GM19099 (cell line): ENCODE measurements around the gene SNRPD1.

Experiments used
- POLR2A ChIP-seq: IDR thresholded peaks from 3 replicates; pipeline ENCODE4 v1.6.1; 2011; ENCODE audit warnings: low read depth; ENCODE audit not compliant: insufficient read length; ENCODE audit errors: extremely low read depth

Gene SNRPD1

DNA sequence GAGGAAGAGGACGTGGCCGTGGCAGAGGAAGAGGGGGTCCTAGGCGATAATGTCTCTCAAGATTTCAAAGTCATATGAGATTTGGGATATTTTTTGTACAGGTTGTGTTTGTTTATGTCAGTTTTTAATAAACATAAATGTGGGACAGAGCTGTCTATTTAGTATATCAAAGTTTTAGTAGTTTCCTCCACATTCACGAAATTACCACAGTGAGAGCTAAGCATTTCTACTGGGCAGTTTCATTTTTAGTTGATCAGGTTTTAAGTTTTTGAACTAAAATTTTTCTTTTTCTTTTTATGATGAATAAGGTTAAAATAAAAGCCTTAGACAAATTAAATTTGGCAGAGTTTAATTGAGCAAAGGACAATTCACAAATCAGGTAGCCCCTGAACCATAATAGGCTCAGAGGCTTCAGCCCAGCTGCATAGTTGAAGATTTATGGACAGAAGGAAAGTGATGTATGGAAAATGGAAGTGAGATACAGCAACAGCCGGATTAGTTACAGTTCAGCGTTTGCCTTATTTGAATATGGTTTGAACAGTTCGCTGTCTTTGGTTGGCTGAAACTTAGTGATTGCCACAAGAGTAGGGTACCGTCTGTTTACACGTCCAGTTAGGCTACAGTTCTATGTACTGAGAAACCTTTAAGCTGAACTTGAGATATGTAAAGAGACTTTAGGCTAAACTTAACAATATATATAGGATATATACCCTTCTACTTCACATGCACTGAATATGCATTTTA, 17.1 kb downstream of the SNRPD1 start:
- no peak for TF ChIP-seq POLR2A

GRCh38 chr18:21632393-21632792, 20.3 kb downstream of the SNRPD1 start:
- TF ChIP-seq POLR2A = no peak

GRCh38 chr18:21634588-21635199, 22.6 kb downstream of the SNRPD1 start:
- no peak for TF ChIP-seq POLR2A

GRCh38 chr18:21636769-21637168, 24.7 kb downstream of the SNRPD1 start:
- TF ChIP-seq POLR2A = no peak

GRCh38 chr18:21638822-21639221, 26.7 kb downstream of the SNRPD1 start:
- TF ChIP-seq POLR2A = no peak

- TF ChIP-seq POLR2A = no peak
These were observed 38.2 kb downstream of the SNRPD1 start for GRCh38 chr18:21650311-21650710.

DNA sequence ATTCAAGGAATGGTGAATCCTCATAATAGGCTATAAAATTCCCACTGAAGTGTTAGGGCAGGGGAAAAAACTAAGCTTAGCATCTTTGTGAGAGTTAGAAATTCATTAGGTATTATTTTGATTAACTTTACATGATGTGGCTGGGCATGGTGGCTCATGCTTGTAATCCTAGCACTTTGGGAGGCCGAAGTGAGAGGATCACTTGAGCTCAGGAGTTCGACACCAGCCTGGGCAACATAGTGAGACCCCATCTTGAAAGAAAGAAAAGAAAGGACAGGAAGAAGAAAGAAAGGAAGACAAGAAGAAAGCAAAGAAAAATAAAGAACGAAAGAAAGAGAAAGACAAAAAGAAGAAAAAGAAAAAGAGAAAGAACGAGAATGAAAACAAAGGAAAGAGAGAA, 40.0 kb downstream of the SNRPD1 start:
- TF ChIP-seq POLR2A = no peak

- TF ChIP-seq POLR2A = no peak
These were observed 41.2 kb downstream of the SNRPD1 start for GRCh38 chr18:21653361-21653760.

- TF ChIP-seq POLR2A = no peak
These were observed 44.3 kb downstream of the SNRPD1 start for GRCh38 chr18:21656402-21656801.

DNA sequence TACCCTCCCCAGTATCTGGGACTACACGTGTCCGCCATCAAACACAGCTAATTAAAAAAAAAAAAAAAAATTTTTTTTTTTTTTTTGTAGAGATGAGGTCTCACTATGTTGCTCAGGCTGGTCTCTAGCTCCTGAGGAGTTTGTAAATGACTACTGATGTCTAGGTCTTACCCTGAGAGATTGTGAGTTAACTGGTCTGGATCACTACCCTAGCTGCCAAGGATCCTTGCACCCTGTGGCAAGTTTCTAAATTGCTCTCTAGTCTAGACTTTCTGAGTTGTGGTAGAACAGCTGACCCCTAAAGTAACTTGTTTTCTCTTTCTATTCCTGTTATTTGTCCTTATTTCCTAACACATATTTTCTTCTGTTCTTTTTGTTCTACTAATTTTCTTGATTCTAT, 48.0 kb downstream of the SNRPD1 start:
- TF ChIP-seq POLR2A = no peak

GRCh38 chr18:21662581-21662980, 50.5 kb downstream of the SNRPD1 start:
- TF ChIP-seq POLR2A = no peak

- TF ChIP-seq POLR2A = no peak
These were observed 51.5 kb downstream of the SNRPD1 start for GRCh38 chr18:21663578-21663977.

GRCh38 chr18:21664069-21664468, 52.0 kb downstream of the SNRPD1 start:
- no peak for TF ChIP-seq POLR2A

DNA sequence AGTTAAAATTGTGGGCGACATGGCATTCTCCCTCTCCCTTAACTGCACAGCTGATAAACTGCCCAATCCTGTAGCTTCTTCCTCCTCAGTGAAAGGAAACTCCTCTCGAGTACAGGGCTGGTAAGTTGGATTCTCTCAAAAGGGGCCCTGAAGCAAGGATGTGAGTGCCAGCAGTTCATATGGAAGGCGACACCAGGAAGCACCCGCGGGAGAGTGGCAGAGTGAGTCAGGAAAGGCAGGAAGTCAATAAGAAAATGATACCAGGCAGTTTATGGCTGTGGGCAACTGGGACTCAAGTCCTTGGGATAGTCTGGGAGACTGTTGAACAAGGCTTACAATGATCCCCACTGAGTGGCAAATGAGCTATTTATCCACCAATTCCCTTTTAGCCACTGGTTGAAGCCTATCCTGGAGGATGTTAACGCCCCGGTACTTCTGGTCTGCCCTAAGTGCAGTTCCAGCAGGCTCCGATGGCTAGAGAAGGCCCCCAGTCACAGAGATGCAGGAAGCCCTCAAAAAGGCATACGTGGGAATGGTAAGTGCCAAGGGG, 57.7 kb downstream of the SNRPD1 start:
- TF ChIP-seq POLR2A = no peak

DNA sequence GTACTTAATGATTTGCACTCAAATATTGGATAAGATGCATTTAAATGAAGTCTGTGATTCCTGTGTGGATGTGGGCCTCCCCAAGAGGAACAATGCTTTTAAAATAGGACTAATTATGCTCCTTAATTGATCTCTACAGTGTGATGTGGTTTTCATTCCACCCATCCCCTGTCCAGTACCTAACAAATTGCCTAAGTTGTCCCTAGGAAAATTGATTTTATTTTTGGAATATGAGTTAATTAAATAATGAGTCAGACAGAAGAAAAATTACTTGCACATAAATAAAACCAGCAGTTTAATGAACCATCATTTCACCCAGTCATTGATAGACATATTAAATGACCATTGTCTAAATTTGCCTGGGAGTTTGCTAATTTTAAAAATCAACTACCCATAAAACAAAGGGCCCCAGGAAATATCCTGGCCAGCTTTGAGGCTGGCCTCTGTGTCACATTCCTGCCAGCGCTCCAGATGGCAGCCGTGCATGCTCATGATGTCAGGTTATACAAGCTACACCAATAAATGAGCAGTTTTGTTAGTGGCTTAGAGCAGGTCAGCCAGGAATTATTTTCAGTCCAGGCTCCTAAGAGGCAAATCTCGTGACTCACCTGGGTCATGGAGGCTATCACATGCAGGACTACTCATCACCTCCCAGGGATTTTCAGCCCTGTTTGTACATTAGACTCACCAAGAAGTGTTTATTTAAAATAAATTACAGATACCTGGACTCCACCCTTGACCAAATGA, 60.6 kb downstream of the SNRPD1 start:
- no peak for TF ChIP-seq POLR2A

- no peak for TF ChIP-seq POLR2A
These were observed 66.7 kb downstream of the SNRPD1 start for GRCh38 chr18:21678859-21679258.
